ENCODE measurements around the gene ABCA7.

The ABCA7 gene

GRCh38 chr19:1040476-1041271 lies 767 bp downstream of the ABCA7 start:
- peak; percentile 97 for DNase-seq (ENCODE audit: low spot score)

GRCh38 chr19:1041272-1041834 lies 1.4 kb downstream of the ABCA7 start:
- DNase-seq (ENCODE audit: low spot score): no peak

DNA sequence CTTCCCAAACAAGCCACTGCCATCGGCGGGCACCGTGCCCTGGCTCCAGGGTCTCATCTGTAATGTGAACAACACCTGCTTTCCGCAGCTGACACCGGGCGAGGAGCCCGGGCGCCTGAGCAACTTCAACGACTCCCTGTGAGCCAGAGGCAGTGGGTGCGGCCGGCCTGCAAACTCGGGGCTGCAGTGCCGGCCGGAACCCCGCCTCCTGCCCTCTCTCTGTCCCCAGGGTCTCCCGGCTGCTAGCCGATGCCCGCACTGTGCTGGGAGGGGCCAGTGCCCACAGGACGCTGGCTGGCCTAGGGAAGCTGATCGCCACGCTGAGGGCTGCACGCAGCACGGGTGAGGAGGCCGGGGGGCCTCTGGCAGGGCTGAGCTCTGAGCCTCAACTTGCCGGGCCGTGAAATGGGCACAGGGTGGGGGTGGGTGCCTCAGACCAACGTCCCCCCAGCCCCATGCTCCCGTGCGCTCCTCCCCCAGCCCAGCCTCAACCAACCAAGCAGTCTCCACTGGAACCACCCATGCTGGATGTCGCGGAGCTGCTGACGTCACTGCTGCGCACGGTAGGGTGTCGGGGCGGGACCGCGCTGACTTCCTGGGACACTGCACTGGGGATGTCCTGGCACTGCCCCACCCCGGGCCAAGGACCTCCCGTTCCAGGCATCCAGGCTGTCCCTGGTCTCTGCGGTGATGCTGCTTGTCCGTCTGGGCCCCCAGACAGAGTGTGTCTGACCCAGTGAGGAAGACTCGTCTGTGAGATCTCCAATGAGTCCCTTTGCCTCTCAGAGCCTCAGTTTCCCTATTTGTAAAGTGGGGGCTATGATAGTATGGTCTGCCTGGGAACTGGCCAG lies 2.2 kb downstream of the ABCA7 start:
- no peak for DNase-seq (ENCODE audit: low spot score)

GRCh38 chr19:1042689-1043511 lies 3.0 kb downstream of the ABCA7 start:
- no peak for DNase-seq (ENCODE audit: low spot score)

GRCh38 chr19:1045247-1045603 lies 5.3 kb downstream of the ABCA7 start:
- DNase-seq (ENCODE audit: low spot score): peak; percentile 77

GRCh38 chr19:1046117-1046626 lies 6.3 kb downstream of the ABCA7 start:
- no peak for DNase-seq (ENCODE audit: low spot score)

DNA sequence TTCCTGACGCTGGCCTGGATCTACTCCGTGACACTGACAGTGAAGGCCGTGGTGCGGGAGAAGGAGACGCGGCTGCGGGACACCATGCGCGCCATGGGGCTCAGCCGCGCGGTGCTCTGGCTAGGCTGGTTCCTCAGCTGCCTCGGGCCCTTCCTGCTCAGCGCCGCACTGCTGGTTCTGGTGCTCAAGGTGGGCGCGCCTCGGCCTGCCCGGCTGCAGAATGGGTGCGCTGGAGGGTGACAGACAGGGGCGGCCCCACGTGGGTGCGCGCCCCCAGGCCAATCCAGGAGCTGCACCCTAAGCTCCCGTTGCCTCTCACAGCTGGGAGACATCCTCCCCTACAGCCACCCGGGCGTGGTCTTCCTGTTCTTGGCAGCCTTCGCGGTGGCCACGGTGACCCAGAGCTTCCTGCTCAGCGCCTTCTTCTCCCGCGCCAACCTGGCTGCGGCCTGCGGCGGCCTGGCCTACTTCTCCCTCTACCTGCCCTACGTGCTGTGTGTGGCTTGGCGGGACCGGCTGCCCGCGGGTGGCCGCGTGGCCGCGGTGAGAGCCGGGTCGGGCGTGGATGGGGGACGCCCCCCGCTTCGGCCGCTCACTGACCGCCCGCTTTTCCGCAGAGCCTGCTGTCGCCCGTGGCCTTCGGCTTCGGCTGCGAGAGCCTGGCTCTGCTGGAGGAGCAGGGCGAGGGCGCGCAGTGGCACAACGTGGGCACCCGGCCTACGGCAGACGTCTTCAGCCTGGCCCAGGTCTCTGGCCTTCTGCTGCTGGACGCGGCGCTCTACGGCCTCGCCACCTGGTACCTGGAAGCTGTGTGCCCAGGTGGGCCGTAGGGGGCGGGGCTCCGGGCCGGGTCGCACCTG lies 7.2 kb downstream of the ABCA7 start:
- DNase-seq (ENCODE audit: low spot score): no peak

DNA sequence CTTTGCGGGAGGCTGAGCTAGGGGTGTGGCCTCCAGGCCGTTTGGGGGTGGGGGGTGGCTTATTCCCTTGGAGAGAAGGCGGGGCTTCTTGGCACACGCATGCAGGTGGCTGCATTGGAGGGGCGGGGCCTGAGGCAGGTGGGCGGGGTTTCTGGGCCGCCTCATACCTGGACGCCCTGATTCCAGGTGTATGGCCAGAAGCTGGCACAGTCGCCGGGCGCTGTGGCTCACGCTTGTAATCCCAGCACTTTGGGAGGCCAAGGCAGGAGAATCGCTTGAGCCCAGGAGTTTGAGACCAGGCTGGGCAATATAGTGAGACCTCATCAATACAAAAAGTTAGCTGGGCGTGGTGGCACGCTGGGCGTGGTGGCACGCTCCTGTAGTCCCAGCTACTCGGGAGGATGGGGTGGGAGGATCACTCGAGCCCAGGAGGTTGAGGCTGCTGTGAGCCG lies 7.8 kb downstream of the ABCA7 start:
- no peak for DNase-seq (ENCODE audit: low spot score)

- no peak for DNase-seq (ENCODE audit: low spot score)
Measured at GRCh38 chr19:1049106-1049505, 9.2 kb downstream of the ABCA7 start.

GRCh38 chr19:1049800-1050199 lies 9.9 kb downstream of the ABCA7 start:
- no peak for DNase-seq (ENCODE audit: low spot score)

- DNase-seq (ENCODE audit: low spot score): no peak
Measured at GRCh38 chr19:1050989-1051788, 11.3 kb downstream of the ABCA7 start.

DNA sequence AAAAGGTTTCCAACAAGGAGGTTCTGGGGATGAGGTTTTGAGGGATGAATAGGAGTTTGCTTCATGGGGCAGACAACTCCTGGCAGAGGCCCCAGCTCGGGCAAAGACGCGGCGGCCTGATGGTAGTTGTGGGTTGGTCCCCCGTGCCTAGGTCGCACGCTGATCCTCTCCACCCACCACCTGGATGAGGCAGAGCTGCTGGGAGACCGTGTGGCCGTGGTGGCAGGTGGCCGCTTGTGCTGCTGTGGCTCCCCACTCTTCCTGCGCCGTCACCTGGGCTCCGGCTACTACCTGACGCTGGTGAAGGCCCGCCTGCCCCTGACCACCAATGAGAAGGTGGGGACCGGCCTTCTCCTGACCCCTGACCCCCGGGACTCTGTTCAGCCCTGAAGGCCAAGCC lies 11.9 kb downstream of the ABCA7 start:
- no peak for DNase-seq (ENCODE audit: low spot score)

DNA sequence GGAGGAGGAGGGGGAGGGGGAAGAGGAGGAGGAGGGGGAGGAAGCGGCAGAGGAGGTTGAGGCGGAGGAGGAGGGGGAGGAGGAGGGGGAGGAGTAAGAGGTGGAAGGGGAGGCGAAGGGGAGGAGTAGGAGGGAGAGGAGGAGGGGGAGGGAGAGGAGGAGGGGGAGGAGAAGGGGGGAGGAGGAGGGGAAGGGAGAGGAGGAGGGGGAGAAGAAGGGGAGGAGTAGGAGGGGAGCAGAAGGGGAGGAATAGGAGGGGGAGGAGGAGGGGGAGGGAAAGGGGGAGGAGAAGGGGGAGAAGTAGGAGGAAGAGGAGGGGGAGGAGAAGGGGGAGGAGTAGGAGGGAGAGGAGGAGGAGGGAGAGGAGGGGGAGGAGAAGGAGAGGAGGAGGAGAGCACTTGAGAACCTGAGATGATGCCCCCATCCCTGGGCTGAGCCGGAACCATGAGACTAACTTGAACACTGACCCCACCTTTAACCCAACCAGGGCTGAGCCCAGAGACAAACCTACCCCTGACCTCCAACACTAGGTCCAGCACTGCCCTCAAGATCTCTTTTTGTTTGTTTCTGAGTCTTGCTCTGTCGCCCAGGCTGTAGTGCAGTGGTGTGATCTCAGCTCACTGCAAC lies 12.6 kb downstream of the ABCA7 start:
- no peak for DNase-seq (ENCODE audit: low spot score)

DNA sequence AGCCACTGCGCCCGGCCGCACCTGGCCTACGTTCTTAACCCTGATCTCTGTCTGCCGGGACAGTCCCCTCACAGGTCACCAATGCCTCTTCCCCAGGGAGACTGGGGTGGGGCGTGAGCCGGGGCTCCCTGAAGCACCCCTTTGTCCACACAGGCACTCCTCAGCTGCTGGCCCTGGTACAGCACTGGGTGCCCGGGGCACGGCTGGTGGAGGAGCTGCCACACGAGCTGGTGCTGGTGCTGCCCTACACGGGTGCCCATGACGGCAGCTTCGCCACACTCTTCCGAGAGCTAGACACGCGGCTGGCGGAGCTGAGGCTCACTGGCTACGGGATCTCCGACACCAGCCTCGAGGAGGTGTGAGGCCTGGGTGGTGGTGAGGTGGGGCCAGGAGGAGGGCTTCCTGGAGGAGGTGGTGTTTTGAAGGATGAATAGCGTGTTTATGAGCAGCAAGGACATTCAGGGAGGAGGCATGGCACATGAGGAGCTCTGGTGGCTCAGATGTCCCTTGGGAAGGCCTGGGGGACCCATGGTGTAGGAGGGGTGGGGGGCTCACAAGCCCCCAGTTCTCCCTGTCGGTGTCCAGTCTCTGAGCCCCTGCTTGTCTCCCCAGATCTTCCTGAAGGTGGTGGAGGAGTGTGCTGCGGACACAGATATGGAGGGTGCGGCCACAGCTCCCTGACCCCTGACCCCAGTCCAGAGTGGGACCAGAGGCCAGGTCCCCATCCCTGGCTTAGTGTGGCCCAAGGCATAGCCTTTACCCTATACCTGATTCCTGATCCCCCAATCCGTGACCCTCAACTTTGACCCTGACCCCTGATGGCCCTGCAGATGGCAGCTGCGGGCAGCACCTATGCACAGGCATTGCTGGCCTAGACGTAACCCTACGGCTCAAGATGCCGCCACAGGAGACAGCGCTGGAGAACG lies 13.5 kb downstream of the ABCA7 start:
- no peak for DNase-seq (ENCODE audit: low spot score)

DNA sequence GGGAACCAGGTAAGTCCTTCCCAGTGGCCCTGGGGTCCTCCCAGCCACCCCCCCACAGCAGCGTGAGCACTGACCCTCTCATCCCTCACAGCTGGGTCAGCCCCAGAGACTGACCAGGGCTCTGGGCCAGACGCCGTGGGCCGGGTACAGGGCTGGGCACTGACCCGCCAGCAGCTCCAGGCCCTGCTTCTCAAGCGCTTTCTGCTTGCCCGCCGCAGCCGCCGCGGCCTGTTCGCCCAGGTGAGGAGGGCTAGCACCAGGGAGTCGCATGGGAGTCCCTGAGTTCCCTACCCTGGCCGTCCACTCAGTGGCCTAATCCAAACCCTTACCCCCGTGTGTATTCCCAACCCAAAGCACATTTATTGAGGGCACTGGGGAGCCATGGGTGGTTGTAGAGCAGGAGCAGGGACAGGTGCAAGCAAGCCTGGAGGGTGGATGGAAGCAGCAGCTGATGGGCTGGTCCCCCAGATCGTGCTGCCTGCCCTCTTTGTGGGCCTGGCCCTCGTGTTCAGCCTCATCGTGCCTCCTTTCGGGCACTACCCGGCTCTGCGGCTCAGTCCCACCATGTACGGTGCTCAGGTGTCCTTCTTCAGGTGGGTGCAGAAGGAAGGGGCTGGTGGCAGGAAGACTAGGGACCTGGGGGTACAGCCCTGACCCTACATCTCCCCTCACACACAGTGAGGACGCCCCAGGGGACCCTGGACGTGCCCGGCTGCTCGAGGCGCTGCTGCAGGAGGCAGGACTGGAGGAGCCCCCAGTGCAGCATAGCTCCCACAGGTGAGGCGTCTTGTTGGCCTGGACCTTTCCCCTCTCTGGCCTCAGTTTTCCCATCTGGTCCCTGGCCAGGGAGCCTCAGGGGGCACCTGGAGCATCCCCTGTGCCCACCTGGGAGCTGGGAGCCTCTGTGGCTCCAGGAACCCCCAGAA lies 14.5 kb downstream of the ABCA7 start:
- DNase-seq (ENCODE audit: low spot score): no peak

DNA sequence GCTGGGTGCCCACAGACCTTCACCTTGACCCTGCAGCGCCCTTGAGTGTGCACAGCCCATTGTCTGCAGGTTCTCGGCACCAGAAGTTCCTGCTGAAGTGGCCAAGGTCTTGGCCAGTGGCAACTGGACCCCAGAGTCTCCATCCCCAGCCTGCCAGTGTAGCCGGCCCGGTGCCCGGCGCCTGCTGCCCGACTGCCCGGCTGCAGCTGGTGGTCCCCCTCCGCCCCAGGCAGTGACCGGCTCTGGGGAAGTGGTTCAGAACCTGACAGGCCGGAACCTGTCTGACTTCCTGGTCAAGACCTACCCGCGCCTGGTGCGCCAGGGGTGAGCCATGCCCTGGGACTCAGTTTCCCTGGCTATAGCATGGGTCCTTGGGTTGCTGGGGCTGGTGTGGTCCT lies 15.1 kb downstream of the ABCA7 start:
- no peak for DNase-seq (ENCODE audit: low spot score)

- no peak for DNase-seq (ENCODE audit: low spot score)
Measured at GRCh38 chr19:1055886-1056620, 16.1 kb downstream of the ABCA7 start.

Measured in hematopoietic multipotent progenitor cell treated with erythropoietin and hydrocortisone succinate and interleukin-3 and kit ligand, for 17 days (in vitro differentiated cells).